GM12878 (cell line): ENCODE results near the gene SYTL1. TPM values are rescaled to one million over a fixed set of nuclear protein-coding genes. Genes with fewer than 3 reads are reported as not detected.

Source experiments
- CREM ChIP-seq: IDR thresholded peaks from 2 replicates; pipeline ENCODE4 v1.6.1; 2014; ENCODE audit warnings: antibody characterized with exemption, low read depth
- IKZF2 ChIP-seq, 2 experiments: fragments of 450-650 bp; IDR thresholded peaks; 2 replicates each; pipeline ENCODE4 v1.6.1; 2017; ENCODE audit warnings: mild to moderate bottlenecking in 2 of 2, moderate library complexity in 2 of 2
- KDM1A ChIP-seq: fragments of 200-600 bp; sonication (generic); IDR thresholded peaks from 2 replicates; pipeline ENCODE4 v1.6.1; 2016; ENCODE audit warnings: borderline replicate concordance
- MTA3 ChIP-seq: IDR thresholded peaks from 2 replicates; pipeline ENCODE4 v1.6.1; 2012; ENCODE audit warnings: low read length, inconsistent platforms, borderline replicate concordance
- NR2C1 ChIP-seq: fragments of 450-650 bp; IDR thresholded peaks from 2 replicates; pipeline ENCODE4 v1.6.1; 2017; ENCODE audit warnings: antibody characterized with exemption, mild to moderate bottlenecking, moderate library complexity
- RB1 ChIP-seq: fragments of 450-650 bp; formaldehyde crosslinking; IDR thresholded peaks from 2 replicates; pipeline ENCODE4 v1.6.1; 2017; ENCODE audit warnings: mild to moderate bottlenecking, borderline replicate concordance
- RFX5 ChIP-seq: IDR thresholded peaks from 2 replicates; pipeline ENCODE4 v1.6.1; 2011; ENCODE audit warnings: low read depth, low read length, improper control_type of control experiment
- SREBF2 ChIP-seq: IDR thresholded peaks from 2 replicates; pipeline ENCODE4 v1.6.1; 2012; ENCODE audit warnings: mild to moderate bottlenecking, low read length
- ZNF207 ChIP-seq: fragments of 450-650 bp; IDR thresholded peaks from 2 replicates; pipeline ENCODE4 v1.6.1; 2014; ENCODE audit warnings: antibody characterized with exemption, mild to moderate bottlenecking, borderline replicate concordance
- ZNF217 ChIP-seq: fragments of 450-650 bp; IDR thresholded peaks from 2 replicates; pipeline ENCODE4 v1.6.1; 2017; ENCODE audit warnings: antibody characterized with exemption, mild to moderate bottlenecking
- polyA plus RNA-seq, 11 experiments: library from polyadenylated mRNA; depleted of rRNA in 4 of 11; unstranded in 6 of 11; stranded (reverse) in 5 of 11; fragments of >200 nt; fragmentation: Nextera tagmentation in 4 of 11; fragmentation: Illumina TruSeq in 1 of 11; extraction: Ambion mirVana in 4 of 11; extraction: Trizol in 1 of 11; gene quantifications; 1 replicate in 1 of 11; 2 replicates in 10 of 11; pipeline versions ENCODE4 v1.2.1 to v1.2.3, GENCODE V29; 2011 to 2016; ENCODE audit warnings: inconsistent platforms in 2 of 11, missing spikeins in 2 of 11, low read depth in 1 of 11
- total RNA-seq, 4 experiments: library from RNA; depleted of rRNA in 3 of 4; stranded (reverse); fragments of >200 nt in 3 of 4; fragmentation: Illumina TruSeq in 1 of 4; extraction: Trizol in 1 of 4; gene quantifications; 2 replicates each; pipeline versions ENCODE4 v1.2.1 to v1.2.3, GENCODE V29; 2013 to 2021
- TF ChIP-seq, protein P1 (sequence below): fragments of 450-650 bp; IDR thresholded peaks from 2 replicates; pipeline ENCODE4 v1.6.1; 2017; ENCODE audit warnings: antibody characterized with exemption, mild to moderate bottlenecking, moderate library complexity
- TF ChIP-seq, protein P2 (sequence below): fragments of 450-650 bp; IDR thresholded peaks from 2 replicates; pipeline ENCODE4 v1.6.1; 2017; ENCODE audit warnings: mild to moderate bottlenecking, moderate library complexity
- TF ChIP-seq, protein P3 (sequence below): fragments of 450-650 bp; formaldehyde crosslinking; IDR thresholded peaks from 2 replicates; pipeline ENCODE4 v1.4.0; 2020; ENCODE audit warnings: mild to moderate bottlenecking, moderate library complexity
- TF ChIP-seq, protein P4 (sequence below): IDR thresholded peaks from 2 replicates; pipeline ENCODE4 v1.6.1; 2011; ENCODE audit warnings: borderline replicate concordance, low read depth, mild to moderate bottlenecking, moderate library complexity, mixed read lengths, low read length; ENCODE audit not compliant: insufficient read depth; ENCODE audit errors: extremely low read length

Gene SYTL1
- total and polyA plus RNA-seq, 10 of the 15 experiments (the other 5 are each of a cell fraction or from before 2014, with no cell fraction given), result 0.72 to 45.6 (median 14.8) TPM

DNA sequence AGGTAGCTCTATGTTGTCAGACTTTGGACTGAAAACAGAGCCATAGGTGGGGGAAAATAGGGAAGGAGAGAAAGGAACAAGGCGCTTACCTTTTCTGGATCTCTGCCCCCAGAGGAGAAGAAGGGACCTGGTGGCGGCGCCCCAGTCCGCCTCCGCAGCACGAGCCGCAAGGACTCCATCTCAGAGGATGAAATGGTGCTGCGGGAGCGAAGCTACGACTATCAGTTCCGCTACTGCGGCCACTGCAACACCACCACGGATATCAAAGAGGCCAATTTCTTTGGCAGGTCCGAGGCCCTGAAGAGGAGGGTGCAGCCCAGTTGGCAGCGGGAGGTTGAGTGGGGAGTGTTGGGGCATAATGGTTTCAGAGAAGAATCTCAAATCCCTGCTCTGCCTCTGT lies 38.3 kb upstream of the SYTL1 start (continued):
- TF ChIP-seq, protein P1, sequence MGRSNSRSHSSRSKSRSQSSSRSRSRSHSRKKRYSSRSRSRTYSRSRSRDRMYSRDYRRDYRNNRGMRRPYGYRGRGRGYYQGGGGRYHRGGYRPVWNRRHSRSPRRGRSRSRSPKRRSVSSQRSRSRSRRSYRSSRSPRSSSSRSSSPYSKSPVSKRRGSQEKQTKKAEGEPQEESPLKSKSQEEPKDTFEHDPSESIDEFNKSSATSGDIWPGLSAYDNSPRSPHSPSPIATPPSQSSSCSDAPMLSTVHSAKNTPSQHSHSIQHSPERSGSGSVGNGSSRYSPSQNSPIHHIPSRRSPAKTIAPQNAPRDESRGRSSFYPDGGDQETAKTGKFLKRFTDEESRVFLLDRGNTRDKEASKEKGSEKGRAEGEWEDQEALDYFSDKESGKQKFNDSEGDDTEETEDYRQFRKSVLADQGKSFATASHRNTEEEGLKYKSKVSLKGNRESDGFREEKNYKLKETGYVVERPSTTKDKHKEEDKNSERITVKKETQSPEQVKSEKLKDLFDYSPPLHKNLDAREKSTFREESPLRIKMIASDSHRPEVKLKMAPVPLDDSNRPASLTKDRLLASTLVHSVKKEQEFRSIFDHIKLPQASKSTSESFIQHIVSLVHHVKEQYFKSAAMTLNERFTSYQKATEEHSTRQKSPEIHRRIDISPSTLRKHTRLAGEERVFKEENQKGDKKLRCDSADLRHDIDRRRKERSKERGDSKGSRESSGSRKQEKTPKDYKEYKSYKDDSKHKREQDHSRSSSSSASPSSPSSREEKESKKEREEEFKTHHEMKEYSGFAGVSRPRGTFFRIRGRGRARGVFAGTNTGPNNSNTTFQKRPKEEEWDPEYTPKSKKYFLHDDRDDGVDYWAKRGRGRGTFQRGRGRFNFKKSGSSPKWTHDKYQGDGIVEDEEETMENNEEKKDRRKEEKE, result no peak
- TF ChIP-seq KDM1A, result no peak
- TF ChIP-seq MTA3, result no peak
- no peak for TF ChIP-seq ZNF217
- no peak for TF ChIP-seq RB1
- TF ChIP-seq, protein P2, sequence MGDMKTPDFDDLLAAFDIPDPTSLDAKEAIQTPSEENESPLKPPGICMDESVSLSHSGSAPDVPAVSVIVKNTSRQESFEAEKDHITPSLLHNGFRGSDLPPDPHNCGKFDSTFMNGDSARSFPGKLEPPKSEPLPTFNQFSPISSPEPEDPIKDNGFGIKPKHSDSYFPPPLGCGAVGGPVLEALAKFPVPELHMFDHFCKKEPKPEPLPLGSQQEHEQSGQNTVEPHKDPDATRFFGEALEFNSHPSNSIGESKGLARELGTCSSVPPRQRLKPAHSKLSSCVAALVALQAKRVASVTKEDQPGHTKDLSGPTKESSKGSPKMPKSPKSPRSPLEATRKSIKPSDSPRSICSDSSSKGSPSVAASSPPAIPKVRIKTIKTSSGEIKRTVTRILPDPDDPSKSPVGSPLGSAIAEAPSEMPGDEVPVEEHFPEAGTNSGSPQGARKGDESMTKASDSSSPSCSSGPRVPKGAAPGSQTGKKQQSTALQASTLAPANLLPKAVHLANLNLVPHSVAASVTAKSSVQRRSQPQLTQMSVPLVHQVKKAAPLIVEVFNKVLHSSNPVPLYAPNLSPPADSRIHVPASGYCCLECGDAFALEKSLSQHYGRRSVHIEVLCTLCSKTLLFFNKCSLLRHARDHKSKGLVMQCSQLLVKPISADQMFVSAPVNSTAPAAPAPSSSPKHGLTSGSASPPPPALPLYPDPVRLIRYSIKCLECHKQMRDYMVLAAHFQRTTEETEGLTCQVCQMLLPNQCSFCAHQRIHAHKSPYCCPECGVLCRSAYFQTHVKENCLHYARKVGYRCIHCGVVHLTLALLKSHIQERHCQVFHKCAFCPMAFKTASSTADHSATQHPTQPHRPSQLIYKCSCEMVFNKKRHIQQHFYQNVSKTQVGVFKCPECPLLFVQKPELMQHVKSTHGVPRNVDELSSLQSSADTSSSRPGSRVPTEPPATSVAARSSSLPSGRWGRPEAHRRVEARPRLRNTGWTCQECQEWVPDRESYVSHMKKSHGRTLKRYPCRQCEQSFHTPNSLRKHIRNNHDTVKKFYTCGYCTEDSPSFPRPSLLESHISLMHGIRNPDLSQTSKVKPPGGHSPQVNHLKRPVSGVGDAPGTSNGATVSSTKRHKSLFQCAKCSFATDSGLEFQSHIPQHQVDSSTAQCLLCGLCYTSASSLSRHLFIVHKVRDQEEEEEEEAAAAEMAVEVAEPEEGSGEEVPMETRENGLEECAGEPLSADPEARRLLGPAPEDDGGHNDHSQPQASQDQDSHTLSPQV, result no peak
- TF ChIP-seq SREBF2, result no peak
- TF ChIP-seq, protein P3, sequence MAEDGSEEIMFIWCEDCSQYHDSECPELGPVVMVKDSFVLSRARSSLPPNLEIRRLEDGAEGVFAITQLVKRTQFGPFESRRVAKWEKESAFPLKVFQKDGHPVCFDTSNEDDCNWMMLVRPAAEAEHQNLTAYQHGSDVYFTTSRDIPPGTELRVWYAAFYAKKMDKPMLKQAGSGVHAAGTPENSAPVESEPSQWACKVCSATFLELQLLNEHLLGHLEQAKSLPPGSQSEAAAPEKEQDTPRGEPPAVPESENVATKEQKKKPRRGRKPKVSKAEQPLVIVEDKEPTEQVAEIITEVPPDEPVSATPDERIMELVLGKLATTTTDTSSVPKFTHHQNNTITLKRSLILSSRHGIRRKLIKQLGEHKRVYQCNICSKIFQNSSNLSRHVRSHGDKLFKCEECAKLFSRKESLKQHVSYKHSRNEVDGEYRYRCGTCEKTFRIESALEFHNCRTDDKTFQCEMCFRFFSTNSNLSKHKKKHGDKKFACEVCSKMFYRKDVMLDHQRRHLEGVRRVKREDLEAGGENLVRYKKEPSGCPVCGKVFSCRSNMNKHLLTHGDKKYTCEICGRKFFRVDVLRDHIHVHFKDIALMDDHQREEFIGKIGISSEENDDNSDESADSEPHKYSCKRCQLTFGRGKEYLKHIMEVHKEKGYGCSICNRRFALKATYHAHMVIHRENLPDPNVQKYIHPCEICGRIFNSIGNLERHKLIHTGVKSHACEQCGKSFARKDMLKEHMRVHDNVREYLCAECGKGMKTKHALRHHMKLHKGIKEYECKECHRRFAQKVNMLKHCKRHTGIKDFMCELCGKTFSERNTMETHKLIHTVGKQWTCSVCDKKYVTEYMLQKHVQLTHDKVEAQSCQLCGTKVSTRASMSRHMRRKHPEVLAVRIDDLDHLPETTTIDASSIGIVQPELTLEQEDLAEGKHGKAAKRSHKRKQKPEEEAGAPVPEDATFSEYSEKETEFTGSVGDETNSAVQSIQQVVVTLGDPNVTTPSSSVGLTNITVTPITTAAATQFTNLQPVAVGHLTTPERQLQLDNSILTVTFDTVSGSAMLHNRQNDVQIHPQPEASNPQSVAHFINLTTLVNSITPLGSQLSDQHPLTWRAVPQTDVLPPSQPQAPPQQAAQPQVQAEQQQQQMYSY (CRISPR knock-in tag), result no peak
- no peak for TF ChIP-seq RFX5
- TF ChIP-seq, protein P4, sequence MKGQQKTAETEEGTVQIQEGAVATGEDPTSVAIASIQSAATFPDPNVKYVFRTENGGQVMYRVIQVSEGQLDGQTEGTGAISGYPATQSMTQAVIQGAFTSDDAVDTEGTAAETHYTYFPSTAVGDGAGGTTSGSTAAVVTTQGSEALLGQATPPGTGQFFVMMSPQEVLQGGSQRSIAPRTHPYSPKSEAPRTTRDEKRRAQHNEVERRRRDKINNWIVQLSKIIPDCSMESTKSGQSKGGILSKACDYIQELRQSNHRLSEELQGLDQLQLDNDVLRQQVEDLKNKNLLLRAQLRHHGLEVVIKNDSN, result no peak
- no peak for TF ChIP-seq ZNF207
- no peak for TF ChIP-seq NR2C1
- no peak for TF ChIP-seq CREM
- TF ChIP-seq IKZF2 (IDR thresholded peaks at IDR 0.05), result no peak
